NCI-H1092 (cell line): Measurements from ENCODE around the gene COL20A1.

Experiments used
- DNase-seq: peaks from one replicate; lab custom pipeline; 2025; lab: John Stamatoyannopoulos, UW

Gene COL20A1

GRCh38 chr20:63309261-63310071, 16.5 kb downstream of the COL20A1 start:
- DNase-seq, result no peak

GRCh38 chr20:63310265-63310991, 17.4 kb downstream of the COL20A1 start:
- DNase-seq, result no peak

- no peak for DNase-seq
Observed at GRCh38 chr20:63311186-63311832, 18.3 kb downstream of the COL20A1 start.

- DNase-seq, result no peak
Observed at GRCh38 chr20:63311833-63312243, 18.9 kb downstream of the COL20A1 start.

GRCh38 chr20:63312273-63312672, 19.3 kb downstream of the COL20A1 start:
- DNase-seq, result no peak

GRCh38 chr20:63312690-63313348, 19.8 kb downstream of the COL20A1 start:
- no peak for DNase-seq

- no peak for DNase-seq
Observed at GRCh38 chr20:63313349-63314014, 20.5 kb downstream of the COL20A1 start.

- no peak for DNase-seq
Observed at GRCh38 chr20:63314015-63314471, 21.1 kb downstream of the COL20A1 start.

- no peak for DNase-seq
Observed at GRCh38 chr20:63314566-63315239, 21.7 kb downstream of the COL20A1 start.

GRCh38 chr20:63315240-63315689, 22.3 kb downstream of the COL20A1 start:
- DNase-seq, result no peak

- DNase-seq, result no peak
Observed at GRCh38 chr20:63315731-63316491, 22.9 kb downstream of the COL20A1 start.

GRCh38 chr20:63316502-63316921, 23.5 kb downstream of the COL20A1 start:
- no peak for DNase-seq

- DNase-seq, result no peak
Observed at GRCh38 chr20:63317061-63317460, 24.1 kb downstream of the COL20A1 start.

GRCh38 chr20:63317601-63318291, 24.8 kb downstream of the COL20A1 start:
- DNase-seq, result no peak

GRCh38 chr20:63318391-63319163, 25.6 kb downstream of the COL20A1 start:
- DNase-seq, result no peak

- no peak for DNase-seq
Observed at GRCh38 chr20:63319164-63320040, 26.4 kb downstream of the COL20A1 start.

- no peak for DNase-seq
Observed at GRCh38 chr20:63320041-63320511, 27.1 kb downstream of the COL20A1 start.
